ENCODE results near the gene SOSTDC1.
"Not testable (repeated sequence)": the region's sequence is repeated elsewhere in the genome, so short reads cannot be mapped to it uniquely, and the experiment has no call there.

SOSTDC1 gene, protein sequence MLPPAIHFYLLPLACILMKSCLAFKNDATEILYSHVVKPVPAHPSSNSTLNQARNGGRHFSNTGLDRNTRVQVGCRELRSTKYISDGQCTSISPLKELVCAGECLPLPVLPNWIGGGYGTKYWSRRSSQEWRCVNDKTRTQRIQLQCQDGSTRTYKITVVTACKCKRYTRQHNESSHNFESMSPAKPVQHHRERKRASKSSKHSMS

DNA sequence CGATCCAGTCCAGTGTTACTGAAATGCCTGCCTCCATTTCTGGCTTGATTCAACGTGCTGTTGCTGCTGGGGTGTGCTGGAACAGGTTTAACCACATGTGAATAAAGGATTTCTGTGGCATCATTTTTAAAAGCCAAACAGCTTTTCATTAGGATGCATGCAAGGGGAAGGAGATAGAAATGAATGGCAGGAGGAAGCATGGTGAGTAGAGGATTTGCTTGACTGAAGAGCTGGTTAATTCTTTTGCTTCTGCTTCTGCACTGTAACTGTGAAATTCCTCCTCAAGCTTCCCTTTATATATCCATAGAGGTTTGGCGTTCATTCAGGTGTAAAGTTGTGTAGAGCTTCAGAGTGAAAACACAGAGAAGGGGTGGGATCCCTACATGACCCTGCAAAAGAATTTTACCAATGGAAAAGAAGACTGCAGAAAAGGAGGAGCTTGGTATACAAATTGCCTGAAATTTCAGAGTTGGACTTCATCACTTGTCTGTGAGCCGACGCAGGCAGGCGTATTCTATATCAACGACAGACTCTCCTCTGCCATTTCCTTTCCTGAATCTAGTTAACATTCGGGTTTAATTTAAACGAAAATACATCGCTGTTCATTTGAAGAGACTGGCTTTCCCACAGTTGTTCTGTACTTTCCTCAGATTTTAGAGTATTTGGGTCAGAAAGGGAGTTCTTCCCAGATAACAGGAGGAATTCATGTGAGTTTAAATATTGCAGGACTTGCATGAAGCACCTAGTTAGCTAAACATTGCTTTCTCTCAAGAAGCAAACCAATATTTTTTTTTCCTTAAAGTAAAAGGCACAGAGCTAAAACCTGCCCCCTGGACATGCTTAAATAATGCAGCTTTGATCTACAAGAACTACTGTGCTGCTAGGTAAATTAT is at the start of gene SOSTDC1:
Gene SOSTDC1, minus strand, starts transcription at position 270 of the 893 bp plus-strand sequence. Its CDS starts 70 bp downstream, at position 200.
- DNase-seq, result peak; percentile 57

DNA sequence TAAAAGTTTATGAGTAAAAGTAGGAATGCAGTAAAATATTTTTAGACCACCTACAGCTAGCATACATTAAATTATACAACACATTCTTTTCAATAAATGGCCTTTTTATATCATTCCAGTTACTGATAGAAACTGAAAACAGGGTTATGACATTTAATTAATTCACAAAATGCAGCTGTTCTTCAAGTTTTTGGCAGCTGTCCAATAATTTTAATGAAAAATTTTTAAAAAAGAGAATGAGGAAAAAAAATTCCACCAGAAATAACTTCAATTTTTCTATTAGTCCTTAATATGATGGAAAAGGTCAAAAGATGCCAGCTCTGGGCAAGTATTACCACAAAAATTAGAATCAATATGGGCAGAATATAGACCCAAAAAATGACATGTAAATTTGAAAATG is 49.2 kb upstream of the SOSTDC1 start:
- DNase-seq, result no peak

DNA sequence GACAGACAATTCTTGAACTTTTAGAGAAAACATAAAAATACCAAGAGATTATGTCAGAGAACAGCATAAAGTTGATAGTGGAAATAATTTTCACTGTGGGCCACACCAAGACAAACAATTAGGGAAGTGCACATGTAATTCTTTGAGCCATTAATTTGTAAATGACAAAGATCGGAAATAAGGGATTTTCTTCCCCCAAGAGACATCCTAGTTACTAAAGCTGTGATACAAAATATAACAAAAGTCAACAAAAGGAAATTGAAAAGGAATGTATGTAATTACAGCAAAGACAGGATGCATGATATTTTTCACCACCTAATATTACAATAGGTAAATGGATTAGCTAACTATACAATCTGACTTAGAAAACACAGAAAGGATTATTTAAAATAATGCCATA is 48.7 kb upstream of the SOSTDC1 start:
- no peak for DNase-seq

DNA sequence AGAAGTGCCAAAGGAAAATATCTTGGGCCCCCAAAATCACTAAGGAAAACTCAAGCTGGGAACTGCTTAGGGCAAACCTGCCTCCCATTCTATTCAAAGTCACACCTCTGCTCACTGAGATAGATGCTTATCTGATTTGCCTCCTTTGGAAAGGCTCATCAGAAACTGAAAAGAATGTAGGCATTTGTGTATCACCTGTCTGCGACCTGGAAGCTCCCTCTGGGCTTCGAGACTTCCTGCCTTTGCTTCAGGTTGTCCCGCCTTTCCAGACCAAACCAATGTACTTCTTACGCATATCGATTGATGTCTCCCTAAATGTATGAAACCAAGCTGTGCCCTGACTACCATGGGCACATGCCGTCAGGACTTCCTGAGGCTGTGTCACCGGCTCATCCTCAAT is 46.6 kb upstream of the SOSTDC1 start:
- no peak for DNase-seq

DNA sequence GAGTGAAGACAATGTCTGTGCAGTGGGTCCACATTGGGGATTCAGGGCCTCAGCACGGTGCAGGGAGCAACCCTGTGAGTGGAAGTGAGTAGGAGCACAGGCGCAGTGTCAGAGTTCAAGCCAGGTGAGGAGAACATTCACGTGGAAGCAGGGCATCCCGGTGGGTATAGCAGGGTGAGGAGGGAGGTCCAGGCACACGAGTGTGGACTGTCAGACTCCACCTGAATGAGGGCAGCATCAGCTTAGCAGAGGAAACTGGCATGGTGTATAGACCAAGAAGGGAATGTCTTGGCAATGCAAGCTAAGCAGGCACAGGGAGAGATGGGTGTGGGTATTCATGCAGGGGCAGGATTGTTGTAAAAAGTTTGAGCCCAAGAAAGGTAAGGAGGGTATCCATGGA is 45.8 kb upstream of the SOSTDC1 start:
- no peak for DNase-seq

DNA sequence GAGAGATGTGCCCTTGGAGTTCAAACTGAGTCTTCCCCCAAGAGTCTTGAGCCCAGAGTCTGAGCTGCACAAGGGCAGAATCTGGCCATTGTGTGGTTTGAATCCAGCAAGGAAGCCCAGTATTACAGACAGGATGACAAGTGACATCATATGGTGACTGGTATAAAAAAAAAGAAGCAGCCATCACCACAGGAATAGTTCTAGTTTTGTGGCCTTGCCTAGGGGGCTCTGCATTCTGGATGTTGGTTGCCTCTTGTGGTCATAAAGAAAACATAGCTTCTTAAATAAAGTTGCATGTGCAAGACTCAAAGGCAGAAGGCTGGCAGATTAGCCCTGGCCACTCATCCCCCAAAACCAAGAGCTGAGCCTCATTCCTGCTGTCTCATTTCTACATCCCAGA is 44.3 kb upstream of the SOSTDC1 start:
- DNase-seq, result no peak

DNA sequence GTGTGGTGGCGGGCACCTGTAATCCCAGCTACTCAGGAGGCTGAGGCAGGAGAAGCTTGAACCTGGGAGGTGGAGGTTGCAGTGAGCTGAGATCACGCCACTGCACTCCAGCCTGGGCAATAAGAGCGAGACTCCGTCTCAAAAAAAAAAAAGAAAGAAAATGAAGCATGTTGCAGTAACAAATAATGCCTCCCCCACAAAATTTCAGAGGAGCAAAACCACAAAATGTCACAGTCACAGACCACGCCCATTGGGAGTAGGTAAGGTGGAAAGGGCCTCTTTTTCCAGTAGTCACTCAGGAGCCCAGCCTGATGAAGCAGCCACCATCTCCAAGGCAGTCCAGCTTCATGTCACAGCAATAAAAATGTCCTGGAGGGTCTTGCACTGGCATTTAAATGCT is 40.9 kb upstream of the SOSTDC1 start:
- DNase-seq, result not testable (repeated sequence)

DNA sequence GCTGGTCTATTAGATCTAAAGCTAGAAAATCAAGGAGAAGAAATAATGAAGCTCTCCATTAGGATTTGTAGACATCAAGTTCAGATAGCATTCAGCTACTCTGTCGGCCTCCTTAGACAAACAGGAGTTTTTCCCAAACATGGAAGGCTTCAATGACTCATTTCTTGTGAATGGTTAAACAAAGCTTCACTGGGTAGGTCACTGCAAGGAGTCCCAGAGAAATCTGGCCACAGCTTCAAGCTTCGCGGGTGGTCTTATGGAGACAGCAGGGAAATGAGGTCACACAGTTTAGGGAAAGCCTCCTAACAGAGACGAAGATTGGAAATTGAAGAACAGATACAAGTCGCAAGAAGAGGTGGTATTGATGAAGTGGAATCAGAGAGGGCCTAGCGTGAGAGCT is 38.5 kb upstream of the SOSTDC1 start:
- DNase-seq, result no peak

DNA sequence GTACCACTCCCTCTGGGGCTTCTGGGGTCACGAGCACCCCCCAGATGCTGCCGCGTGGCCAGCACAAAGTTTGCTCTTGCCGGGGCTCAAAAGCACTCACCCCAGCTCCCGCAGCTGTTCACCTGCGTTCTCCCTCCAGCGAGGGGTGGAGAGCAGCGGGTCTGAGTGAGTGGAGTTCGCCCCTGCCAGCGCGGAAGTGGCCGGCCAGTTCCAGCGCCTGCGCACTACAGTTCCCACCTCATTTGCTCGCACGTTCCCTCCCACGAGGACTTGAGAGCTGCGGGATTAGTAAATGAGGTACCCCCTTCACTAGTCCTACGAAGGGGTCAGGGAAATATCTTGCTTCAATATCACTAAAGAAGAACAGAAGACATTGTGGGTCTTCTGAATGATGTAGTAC is 36.8 kb upstream of the SOSTDC1 start:
- DNase-seq, result no peak

DNA sequence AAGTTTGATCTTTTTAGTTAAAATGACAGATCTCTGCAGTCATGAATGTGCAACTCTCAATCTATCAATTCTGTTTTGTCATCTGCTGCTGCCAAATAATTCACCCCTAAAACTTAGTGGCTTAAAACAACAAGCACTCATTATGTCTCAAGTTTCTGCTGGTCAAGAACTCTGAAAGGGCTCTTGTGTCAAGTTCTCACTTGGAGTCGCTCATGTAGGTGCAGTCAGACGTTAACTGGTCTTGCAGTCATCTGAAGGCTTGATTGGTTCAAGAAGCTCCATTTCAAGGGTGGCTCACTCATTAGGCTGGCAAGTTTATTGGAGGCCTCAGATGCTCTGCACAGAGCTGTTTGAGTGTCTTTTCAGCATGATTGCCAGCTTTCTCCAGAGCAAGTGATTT is 32.6 kb upstream of the SOSTDC1 start:
- no peak for DNase-seq

DNA sequence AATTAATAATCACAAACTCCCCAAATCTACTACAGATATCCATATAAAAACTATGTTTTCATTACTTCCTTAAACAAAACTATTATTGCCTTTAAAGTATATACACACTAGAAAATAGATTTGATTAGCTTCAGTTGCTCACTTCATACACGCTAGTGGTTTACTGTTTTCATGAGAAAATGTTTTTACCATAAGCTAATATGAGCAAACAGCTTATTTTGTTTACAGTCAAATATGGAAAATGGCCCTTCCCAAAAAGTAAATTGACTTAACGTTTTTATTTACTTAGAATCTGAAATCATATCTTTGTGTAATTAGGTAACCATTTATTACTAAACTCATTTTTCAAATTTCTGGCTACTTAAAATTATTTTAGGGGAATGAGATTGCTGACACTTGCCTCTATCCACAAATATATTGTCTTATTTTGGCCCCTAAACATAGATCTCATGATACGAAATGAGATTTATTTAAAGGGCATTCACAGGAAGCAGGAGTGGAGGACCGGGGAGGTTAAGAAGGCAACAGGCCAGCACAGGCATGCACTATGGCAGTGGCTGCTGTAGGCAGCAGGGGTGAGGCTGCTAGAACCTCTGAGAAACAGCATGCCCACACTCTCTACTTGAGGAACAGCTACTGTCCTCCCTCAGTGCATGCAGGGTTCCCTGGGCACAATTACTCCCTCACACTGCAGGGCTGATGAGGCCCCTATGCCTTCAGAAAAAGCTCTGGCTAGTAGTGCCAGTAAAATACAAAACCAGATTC is 29.6 kb upstream of the SOSTDC1 start:
- DNase-seq, result no peak

DNA sequence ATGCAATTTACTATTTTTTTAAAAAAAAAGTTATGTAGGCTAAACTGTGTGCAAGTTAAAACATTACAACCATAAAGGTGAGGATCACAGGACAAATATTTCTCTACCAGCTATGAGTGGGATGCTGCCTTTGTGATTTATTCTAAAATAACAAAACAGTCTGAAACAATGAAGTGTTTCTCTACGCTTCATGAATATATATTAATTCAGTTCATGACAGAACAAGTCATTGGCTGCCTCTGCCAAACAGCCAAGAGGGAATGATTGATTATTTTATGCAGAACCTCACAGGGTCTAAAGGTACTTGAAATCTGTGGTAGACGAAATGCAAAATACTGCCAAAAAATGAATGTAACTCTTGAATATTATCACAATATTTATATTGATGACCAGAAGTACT is 29.0 kb upstream of the SOSTDC1 start:
- no peak for DNase-seq

DNA sequence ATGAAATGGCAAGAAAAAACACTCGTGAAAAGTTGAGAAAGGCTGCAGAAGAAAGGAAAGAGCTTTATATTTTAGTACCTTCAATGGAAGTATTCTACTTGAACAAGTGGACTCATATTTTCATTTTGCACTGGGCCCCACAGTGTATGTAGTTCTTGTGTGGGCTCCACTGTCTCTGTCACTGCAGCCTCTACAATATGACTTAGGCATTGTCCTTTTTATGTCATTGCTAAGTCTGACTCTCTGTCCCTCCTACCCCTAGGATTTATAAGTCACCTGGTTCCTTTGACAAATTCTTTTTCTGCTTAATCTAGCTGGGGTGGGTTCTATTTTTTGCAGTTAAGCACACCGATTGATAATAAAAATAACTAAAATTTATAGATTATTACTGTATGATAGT is 27.7 kb upstream of the SOSTDC1 start:
- DNase-seq, result no peak

DNA sequence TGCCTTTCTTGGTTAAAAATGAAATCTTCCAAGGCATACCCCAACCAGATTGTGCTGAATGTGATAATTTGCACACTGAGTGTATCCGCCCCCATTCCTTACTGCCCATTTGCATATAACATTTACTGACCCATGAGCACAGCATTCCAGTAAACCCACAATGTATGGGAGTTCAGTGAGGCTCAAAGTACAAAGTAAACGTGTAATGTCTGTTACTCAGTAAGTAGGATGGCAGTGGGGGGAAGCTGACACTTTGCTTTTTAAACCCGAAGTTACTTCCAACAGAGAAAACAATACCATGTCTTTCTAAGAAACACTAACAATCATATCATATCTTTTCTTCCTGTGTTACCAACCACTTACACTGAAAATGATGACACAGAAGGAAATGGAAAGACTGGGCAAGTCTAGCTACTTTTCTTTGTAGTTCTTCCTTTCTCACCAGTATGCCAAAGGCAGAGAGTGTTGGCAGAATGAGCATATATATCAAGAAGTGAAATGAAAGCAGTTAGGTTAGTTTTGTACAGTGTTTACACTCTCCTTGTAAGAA is 27.1 kb upstream of the SOSTDC1 start:
- no peak for DNase-seq

DNA sequence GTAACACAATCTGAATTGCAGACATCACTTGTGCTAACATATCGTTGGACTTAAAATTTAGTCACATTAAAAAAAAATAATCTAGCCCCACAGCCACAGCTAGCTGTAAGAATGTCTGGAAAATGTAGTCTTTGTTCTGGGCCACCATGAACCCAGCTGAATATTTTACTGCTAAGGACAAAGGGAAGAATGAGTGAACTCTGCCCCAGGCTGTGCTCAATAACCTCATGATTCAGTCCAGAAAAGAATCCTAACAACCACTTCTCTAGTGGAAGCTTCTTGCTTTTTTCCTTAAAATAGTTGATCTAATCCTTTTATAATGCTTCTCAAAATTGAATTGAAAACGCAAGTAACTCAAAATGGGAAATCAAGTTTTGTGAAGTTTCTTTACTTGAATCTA is 25.6 kb upstream of the SOSTDC1 start:
- no peak for DNase-seq

DNA sequence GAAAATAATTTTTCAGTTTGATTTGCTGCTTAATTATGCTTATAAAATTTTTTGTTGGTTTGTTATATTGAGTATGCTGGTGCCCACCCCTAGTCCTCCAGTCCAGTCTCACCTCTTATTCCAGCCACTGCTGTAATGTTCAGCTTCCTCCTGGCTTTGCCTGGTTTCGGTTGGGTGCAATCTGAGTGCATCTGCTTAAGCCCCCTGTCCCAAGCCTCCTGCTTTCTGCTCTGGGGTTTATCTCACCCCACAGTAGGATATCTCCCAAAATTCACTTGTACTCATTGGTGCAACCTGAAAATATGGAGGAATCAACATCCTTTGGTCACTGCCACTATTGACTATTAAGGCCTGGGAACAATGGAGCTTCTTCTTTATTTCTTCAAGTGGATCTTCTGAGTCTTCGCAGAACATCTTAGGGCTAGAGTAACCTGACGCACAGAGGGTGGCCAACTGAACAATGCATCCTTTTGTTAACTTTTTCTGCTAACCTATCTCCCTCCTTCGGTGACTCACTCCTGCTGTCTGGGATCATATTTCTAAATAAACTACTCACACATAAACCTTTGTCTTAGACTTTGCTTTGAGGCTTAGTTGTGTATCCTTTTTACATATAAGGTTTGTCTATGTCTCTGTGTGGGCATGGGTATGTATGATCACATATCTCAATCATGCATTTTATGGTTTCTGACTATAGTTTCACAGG is 19.1 kb upstream of the SOSTDC1 start:
- no peak for DNase-seq

DNA sequence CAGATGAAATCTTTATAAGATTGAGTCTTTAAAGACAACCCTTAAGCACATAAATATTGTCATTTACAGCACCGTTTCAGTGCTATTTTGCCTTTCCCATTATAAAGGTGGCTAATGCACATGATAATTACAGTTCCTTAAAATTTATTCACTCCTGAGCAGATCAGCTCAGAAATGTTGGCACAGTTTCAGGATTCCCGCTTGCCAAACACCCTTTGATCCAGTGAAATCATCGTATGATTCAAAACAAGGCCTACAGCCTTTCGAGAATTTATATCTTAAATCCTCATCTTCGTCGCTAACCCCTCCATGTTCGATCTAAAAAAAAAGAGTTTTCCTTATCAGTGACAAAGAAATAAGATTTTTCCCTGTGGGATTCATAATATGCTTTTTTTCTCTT is 14.1 kb upstream of the SOSTDC1 start:
- DNase-seq, result peak; percentile 17

DNA sequence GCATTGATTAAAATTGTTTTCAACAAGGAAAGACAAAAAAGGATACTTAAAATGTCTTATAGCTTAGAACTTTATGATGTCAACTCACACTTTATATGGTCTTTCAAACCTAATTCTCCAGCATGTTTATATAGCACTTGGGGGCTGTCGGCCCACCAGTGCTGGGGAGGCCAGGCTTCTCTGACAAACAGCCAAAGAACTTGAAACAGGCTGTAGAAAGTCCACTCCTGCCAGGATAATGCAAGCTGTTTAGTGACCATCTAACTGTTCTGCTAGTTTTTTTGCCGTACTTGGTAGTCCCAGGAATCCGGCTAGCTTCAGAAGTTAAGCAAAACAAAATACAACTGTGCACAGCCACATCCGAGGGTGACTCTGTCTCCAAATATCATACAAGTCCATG is 13.6 kb upstream of the SOSTDC1 start:
- DNase-seq, result no peak

DNA sequence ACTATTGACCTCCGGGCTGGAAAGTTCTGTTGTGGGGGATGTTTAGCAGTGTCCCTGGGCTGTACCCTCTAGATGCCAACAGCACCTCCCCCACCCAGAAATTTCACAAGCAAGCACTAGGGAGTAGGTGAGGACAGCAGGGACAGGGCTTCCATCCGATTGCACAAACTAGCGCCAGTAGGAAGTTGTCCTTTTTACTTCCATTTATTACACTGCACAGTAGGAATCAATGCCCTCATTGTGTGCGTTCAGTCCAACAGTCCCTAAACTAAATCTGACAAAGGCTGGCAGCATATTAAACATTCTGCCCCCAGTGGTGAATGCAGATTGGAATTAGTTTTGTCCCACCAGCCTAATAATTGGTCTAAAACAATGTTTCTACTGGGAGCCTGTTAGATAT is 6.4 kb upstream of the SOSTDC1 start:
- no peak for DNase-seq

DNA sequence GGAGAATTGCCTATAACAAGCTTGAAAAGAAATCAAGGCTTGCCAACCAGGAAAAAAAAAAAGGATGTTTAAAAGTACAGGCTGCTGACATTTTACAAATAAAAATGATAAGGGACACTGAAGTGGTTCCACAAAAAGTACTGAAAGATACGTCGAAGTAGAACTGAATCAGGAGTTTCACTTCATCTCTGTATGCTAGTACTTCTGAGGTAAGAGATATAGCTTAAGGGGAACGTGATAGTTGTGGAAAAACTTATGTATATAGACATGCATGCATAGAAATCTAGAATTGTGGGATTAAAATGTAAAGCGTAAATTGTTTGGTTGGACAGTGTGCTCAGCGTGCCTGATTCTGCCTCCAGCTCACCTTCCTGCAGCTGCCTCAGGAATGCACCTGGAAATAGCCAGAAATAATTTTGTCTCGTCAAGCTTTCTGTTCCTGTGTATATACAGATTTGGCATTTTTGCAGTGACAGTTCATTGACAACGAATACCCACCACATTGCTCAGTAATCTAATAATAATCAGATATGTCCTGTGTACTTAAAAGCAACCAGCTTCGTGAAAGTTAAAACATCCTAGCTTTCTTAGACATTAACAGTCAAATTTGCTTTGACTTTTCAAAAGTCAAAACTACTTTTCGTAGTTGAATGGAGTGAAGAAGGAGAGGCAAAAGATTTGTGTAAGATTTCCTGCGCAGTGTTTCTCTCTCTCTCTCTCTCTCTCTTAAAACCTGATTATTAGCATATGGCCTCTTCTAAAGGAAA is 1.4 kb downstream of the SOSTDC1 start:
- DNase-seq, result no peak

DNA sequence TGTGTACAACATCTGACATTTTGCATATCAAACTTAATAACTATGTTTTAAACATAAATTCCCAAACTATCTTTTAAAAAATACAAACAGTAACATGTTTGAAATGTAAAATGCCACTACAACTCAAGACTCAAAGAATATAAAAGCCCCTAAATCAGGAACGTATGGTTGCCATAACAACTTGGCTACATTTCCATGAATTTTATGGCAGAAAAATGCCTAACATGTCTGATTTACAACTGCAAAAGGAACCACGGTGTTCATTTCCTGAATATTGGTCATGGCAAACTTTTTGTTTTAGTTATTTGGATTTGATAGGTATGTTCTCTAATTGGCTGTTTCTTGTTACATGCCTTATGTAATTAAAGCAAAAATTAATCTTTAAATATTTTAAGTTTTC is 2.0 kb downstream of the SOSTDC1 start:
- no peak for DNase-seq

DNA sequence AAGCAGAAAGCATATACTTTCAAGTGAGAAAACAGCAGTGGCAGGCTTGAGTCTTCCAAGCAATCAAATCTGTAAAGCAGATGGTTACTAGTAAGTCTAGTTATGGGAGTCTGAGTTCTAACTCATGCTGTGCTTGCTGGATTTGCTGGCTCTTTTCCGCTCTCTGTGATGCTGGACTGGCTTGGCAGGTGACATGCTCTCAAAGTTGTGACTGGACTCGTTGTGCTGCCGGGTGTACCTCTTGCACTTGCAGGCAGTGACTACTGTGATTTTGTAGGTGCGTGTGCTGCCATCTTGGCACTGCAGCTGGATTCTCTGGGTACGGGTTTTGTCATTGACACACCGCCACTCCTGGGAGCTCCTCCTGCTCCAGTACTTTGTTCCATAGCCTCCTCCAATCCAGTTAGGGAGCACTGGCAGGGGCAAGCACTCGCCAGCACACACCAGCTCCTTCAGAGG is 3.1 kb downstream of the SOSTDC1 start:
- no peak for DNase-seq
